OCI-LY7 (cell line): ENCODE measurements around the gene LRRFIP2. TPM values are rescaled to one million over a fixed set of nuclear protein-coding genes. Genes with fewer than 3 reads are reported as not detected.

Source experiments
- BruUV-seq: library from RNA; stranded (reverse); fragments of 400-500 nt; replicated peaks from 2 replicates; lab custom pipeline; 2021; lab: Mats Ljungman, UMichigan
- CTCF ChIA-PET: fragments of 300-600 bp; sonication (Branson Sonifier 250); formaldehyde crosslinking; loops from one replicate; lab custom pipeline; 2022; ENCODE audit warnings: antibody characterized with exemption; ENCODE audit not compliant: unreplicated experiment; lab: Charles Lee
- POLR2A ChIA-PET: fragments of 300-600 bp; sonication (Branson Sonifier 250); formaldehyde crosslinking; loops from one replicate; lab custom pipeline; 2022; ENCODE audit warnings: antibody characterized with exemption; lab: Charles Lee
- DNase-seq: peaks from one replicate; pipeline ENCODE4 v3.0.0-alpha.2; 2015; ENCODE audit warnings: low spot score
- H2AFZ ChIP-seq: fragments of 200-600 bp; sonication (generic), shearing (Covaris generic); 2 replicates; pipeline ENCODE4 v1.6.1; 2014; ENCODE audit warnings: mild to moderate bottlenecking, antibody characterized with exemption, low read length, moderate library complexity
- H3K27ac ChIP-seq: fragments of 200-600 bp; sonication (generic); 2 replicates; pipeline ENCODE4 v1.5.1; 2014; ENCODE audit warnings: mixed run types, low read depth, mild to moderate bottlenecking, moderate library complexity, low read length, inconsistent platforms; ENCODE audit not compliant: poor library complexity, severe bottlenecking
- H3K36me3 ChIP-seq: fragments of 200-600 bp; sonication (generic); 2 replicates; pipeline ENCODE4 v1.6.1; 2014; ENCODE audit warnings: mild to moderate bottlenecking, antibody characterized with exemption, low read length, moderate library complexity, mixed read lengths; ENCODE audit not compliant: insufficient read depth
- H3K4me1 ChIP-seq: fragments of 200-600 bp; sonication (generic); 2 replicates; pipeline ENCODE4 v1.5.1; 2014; ENCODE audit warnings: mild to moderate bottlenecking, low read length; ENCODE audit not compliant: insufficient read depth, poor library complexity, severe bottlenecking
- H3K4me2 ChIP-seq: fragments of 200-600 bp; sonication (generic); 2 replicates; pipeline ENCODE4 v1.6.1; 2014; ENCODE audit warnings: mild to moderate bottlenecking, low read length
- H3K4me3 ChIP-seq: fragments of 200-600 bp; sonication (generic); 2 replicates; pipeline ENCODE4 v1.5.1; 2014; ENCODE audit warnings: mild to moderate bottlenecking, low read depth, low read length; ENCODE audit not compliant: poor library complexity, severe bottlenecking
- H3K79me2 ChIP-seq: fragments of 200-600 bp; sonication (generic); 2 replicates; pipeline ENCODE4 v1.6.1; 2016; ENCODE audit warnings: low read depth, mild to moderate bottlenecking, low read length, moderate library complexity, mixed read lengths; ENCODE audit not compliant: insufficient read depth
- H3K9me2 ChIP-seq: fragments of 200-600 bp; sonication (generic); 2 replicates; pipeline ENCODE4 v1.6.1; 2016; ENCODE audit warnings: mild to moderate bottlenecking, low read length, mixed read lengths; ENCODE audit not compliant: insufficient read depth
- H3K9me3 ChIP-seq: fragments of 200-600 bp; sonication (generic); 2 replicates; pipeline ENCODE4 v1.6.1; 2014; ENCODE audit warnings: mild to moderate bottlenecking, mixed run types, low read length, mixed read lengths
- H4K20me1 ChIP-seq: fragments of 200-600 bp; sonication (generic); 2 replicates; pipeline ENCODE4 v1.6.1; 2014; ENCODE audit warnings: mild to moderate bottlenecking, antibody characterized with exemption, low read length, moderate library complexity, mixed read lengths; ENCODE audit not compliant: insufficient read depth
- CTCF ChIP-seq: fragments of 200-600 bp; sonication (generic); conservative IDR thresholded peaks from 2 replicates; pipeline ENCODE4 v1.5.1; 2014; ENCODE audit warnings: mild to moderate bottlenecking, antibody characterized with exemption, low read length, moderate library complexity, mixed read lengths
- EZH2phosphoT487 ChIP-seq: fragments of 200-600 bp; sonication (generic); IDR thresholded peaks from 2 replicates; pipeline ENCODE4 v1.6.1; 2018; ENCODE audit warnings: low read depth, borderline replicate concordance, mild to moderate bottlenecking, mixed run types, antibody characterized with exemption, low read length, moderate library complexity, mixed read lengths
- intact Hi-C: fragments of 100-400 bp; cut with micrococcal nuclease; formaldehyde crosslinking; loops from one replicate; pipeline ENCODE4 v1.10.0; 2022; ENCODE audit not compliant: unreplicated experiment
- total RNA-seq, 2 experiments: library from RNA; depleted of rRNA in 1 of 2; stranded (reverse); fragments of >200 nt in 1 of 2; shearing (Covaris generic) in 1 of 2; gene quantifications; 2 replicates each; pipeline ENCODE4 v1.2.3, GENCODE V29; 2014 to 2022

LRRFIP2 gene
- total RNA-seq, 2 experiments from 2014 or later, result 23.7 to 37.3 TPM

- no peaks in the 10 kb centered on the region for H3K9me3 ChIP-seq
- no peak overlapping the region for H3K4me3 ChIP-seq
- CTCF ChIA-PET, result no interaction called here
- H3K9me2 ChIP-seq, result no peaks in the 10 kb centered on the region
- DNase-seq, result no peak
- no peaks in the 10 kb centered on the region for H3K36me3 ChIP-seq
- H3K4me1 ChIP-seq, result no peaks in the 10 kb centered on the region
- BruUV-seq, result no TSS peak
- POLR2A ChIA-PET, result interaction anchor here (0.6 to 0.7 kb wide), 4 partner anchors 14 to 1209 kb away, joined by 3 to 6 read pairs (median 4); no protein-coding TSS in a partner anchor
- no peak overlapping the region for H2AFZ ChIP-seq
- H3K27ac ChIP-seq, result no peak overlapping the region
- H3K4me2 ChIP-seq, result no peak overlapping the region
- intact Hi-C loops, result no loop called here
- no peaks in the 10 kb centered on the region for H4K20me1 ChIP-seq
- no peak for TF ChIP-seq CTCF
- no peaks in the 10 kb centered on the region for H3K79me2 ChIP-seq
Observed at GRCh38 chr3:37117548-37117947, 56.8 kb downstream of the LRRFIP2 start.

- ChIA-PET POLR2A (interaction anchor here (0.6 to 0.7 kb wide), 4 partner anchors 14 to 1208 kb away, joined by 3 to 6 read pairs (median 4); no protein-coding TSS in a partner anchor), CTCF (no interaction called here)
- no peak for DNase-seq
- BruUV-seq, result no TSS peak
- Histone ChIP-seq H3K27ac (no peak overlapping the region), H3K4me3 (no peak overlapping the region), H2AFZ (no peak overlapping the region), H3K9me3 (no peaks in the 10 kb centered on the region), H3K36me3 (no peaks in the 10 kb centered on the region), H3K4me1 (no peaks in the 10 kb centered on the region), H4K20me1 (no peaks in the 10 kb centered on the region), H3K4me2 (no peak overlapping the region), H3K79me2 (no peaks in the 10 kb centered on the region), H3K9me2 (no peaks in the 10 kb centered on the region)
- intact Hi-C loops, result no loop called here
- TF ChIP-seq EZH2phosphoT487 (no peak), CTCF (no peak)
Observed at GRCh38 chr3:37116998-37117397, 57.4 kb downstream of the LRRFIP2 start.

GRCh38 chr3:37115446-37115845 lies 58.9 kb downstream of the LRRFIP2 start:
- H4K20me1 ChIP-seq, result no peaks in the 10 kb centered on the region
- ChIA-PET POLR2A (interaction anchor here (0.9 kb wide), 1 partner anchor 22 kb away, joined by 3 read pairs; no protein-coding TSS in a partner anchor), CTCF (no interaction called here)
- intact Hi-C loops, result no loop called here
- H3K9me3 ChIP-seq, result no peaks in the 10 kb centered on the region
- H3K4me3 ChIP-seq, result no peak overlapping the region
- H3K79me2 ChIP-seq, result no peaks in the 10 kb centered on the region
- no peak for DNase-seq
- TF ChIP-seq CTCF (no peak), EZH2phosphoT487 (no peak)
- no peak overlapping the region for H3K27ac ChIP-seq
- H3K36me3 ChIP-seq, result no peaks in the 10 kb centered on the region
- no peaks in the 10 kb centered on the region for H3K4me1 ChIP-seq
- H3K9me2 ChIP-seq, result no peaks in the 10 kb centered on the region
- no peak overlapping the region for H3K4me2 ChIP-seq
- H2AFZ ChIP-seq, result no peak overlapping the region
- BruUV-seq, result no TSS peak
